Measurements from ENCODE around the gene PLD1. TPM values are rescaled to one million over a fixed set of nuclear protein-coding genes. Genes with fewer than 3 reads are reported as not detected.

PLD1 gene
- total RNA-seq, 1 donor from 2014 or later: 0.21 TPM

GRCh38 chr3:171658841-171659240 is 151.4 kb downstream of the PLD1 start:
- TF ChIP-seq EZH2 (IDR thresholded peaks at IDR 0.05) (no peak), EZH2phosphoT487 (IDR thresholded peaks at IDR 0.05) (no peak)
- TF ChIP-seq, protein P1, sequence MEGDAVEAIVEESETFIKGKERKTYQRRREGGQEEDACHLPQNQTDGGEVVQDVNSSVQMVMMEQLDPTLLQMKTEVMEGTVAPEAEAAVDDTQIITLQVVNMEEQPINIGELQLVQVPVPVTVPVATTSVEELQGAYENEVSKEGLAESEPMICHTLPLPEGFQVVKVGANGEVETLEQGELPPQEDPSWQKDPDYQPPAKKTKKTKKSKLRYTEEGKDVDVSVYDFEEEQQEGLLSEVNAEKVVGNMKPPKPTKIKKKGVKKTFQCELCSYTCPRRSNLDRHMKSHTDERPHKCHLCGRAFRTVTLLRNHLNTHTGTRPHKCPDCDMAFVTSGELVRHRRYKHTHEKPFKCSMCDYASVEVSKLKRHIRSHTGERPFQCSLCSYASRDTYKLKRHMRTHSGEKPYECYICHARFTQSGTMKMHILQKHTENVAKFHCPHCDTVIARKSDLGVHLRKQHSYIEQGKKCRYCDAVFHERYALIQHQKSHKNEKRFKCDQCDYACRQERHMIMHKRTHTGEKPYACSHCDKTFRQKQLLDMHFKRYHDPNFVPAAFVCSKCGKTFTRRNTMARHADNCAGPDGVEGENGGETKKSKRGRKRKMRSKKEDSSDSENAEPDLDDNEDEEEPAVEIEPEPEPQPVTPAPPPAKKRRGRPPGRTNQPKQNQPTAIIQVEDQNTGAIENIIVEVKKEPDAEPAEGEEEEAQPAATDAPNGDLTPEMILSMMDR (IDR thresholded peaks at IDR 0.05): no peak
- H3K4me2 ChIP-seq: no peak overlapping the region
- Mint-ChIP-seq H3K4me1 (no peaks in the 10 kb centered on the region), H3K27me3 (ENCODE audit: insufficient read depth, low read depth) (no peaks in the 10 kb centered on the region), H3K4me3 (no peak overlapping the region), H3K36me3 (no peaks in the 10 kb centered on the region), H3K27ac (no peak overlapping the region), H3K9me3 (no peaks in the 10 kb centered on the region)
- H3K36me3 ChIP-seq: no peaks in the 10 kb centered on the region
- H3K9ac ChIP-seq: no peak overlapping the region
- H3F3A ChIP-seq (ENCODE audit: low read depth): no peaks in the 10 kb centered on the region
- H3K9me3 ChIP-seq (ENCODE audit: low read depth): no peaks in the 10 kb centered on the region
- no peak overlapping the region for H3K27ac ChIP-seq
- H3K4me1 ChIP-seq: no peaks in the 10 kb centered on the region
- DNase-seq (ENCODE audit: low spot score): no peak
- no peaks in the 10 kb centered on the region for H4K20me1 ChIP-seq (ENCODE audit: low read depth)
- H2AFZ ChIP-seq (replicated peaks): no peak overlapping the region
- no peak overlapping the region for H3K4me3 ChIP-seq
- H3K27me3 ChIP-seq: no peaks in the 10 kb centered on the region
- H3K79me2 ChIP-seq (ENCODE audit: low read depth): no peaks in the 10 kb centered on the region

DNA sequence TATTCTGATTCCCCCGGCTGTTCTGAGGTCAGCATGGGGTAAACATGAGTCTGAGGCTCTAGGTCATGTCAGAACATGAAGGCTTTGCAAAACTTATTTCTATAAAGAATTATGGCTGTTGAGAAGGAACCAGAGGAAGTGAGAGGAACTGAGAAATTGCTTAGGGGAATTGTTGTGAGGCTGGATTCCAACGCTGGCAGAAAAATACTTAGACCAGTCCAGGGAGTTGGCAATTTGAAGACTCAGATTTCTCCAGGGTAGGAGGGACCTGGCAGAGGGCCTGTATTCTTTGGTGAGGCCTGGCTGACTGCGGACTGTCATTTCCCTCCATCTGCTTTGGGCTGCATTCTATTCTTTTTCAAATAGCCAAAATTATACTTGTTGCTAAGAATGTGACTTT is 155.5 kb downstream of the PLD1 start:
- Histone ChIP-seq H3K27me3 (no peaks in the 10 kb centered on the region), H3K9ac (no peak overlapping the region), H3K36me3 (no peaks in the 10 kb centered on the region), H3F3A (ENCODE audit: low read depth) (no peaks in the 10 kb centered on the region), H3K4me2 (no peak overlapping the region), H3K27ac (no peak overlapping the region), H3K4me1 (no peaks in the 10 kb centered on the region), H3K4me3 (no peak overlapping the region), H3K79me2 (ENCODE audit: low read depth) (no peaks in the 10 kb centered on the region), H2AFZ (replicated peaks) (peak overlapping the region; percentile 31), H4K20me1 (ENCODE audit: low read depth) (no peaks in the 10 kb centered on the region), H3K9me3 (ENCODE audit: low read depth) (no peaks in the 10 kb centered on the region)
- no peak for DNase-seq (ENCODE audit: low spot score)
- peak overlapping the region; percentile 19 for H3K27ac Mint-ChIP-seq
- no peaks in the 10 kb centered on the region for H3K4me1 Mint-ChIP-seq
- no peaks in the 10 kb centered on the region for H3K9me3 Mint-ChIP-seq
- H3K36me3 Mint-ChIP-seq: no peaks in the 10 kb centered on the region
- no peak for TF ChIP-seq EZH2 (IDR thresholded peaks at IDR 0.05)
- TF ChIP-seq, protein P1 (IDR thresholded peaks at IDR 0.05): no peak
- TF ChIP-seq EZH2phosphoT487 (IDR thresholded peaks at IDR 0.05): no peak
- no peaks in the 10 kb centered on the region for H3K27me3 Mint-ChIP-seq (ENCODE audit: insufficient read depth, low read depth)
- no peak overlapping the region for H3K4me3 Mint-ChIP-seq

DNA sequence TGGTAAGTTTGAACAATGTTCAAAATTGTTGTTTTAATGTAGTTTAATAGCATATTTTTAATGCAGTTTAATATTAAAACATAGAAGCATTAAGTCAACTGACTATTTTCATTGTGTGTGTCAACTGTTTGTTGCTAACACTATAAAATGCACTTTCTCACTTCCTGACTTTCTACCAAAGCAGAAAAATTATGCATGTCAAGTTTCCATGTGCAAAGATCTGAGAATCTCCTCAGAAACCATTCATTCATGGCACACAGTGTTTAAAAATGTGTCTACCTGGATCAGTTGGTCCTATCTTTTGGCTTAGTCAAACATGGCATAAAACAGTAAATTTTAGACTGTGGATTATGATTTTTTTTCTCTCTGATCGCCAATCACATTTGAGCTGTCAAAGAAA is 156.0 kb downstream of the PLD1 start:
- H3K4me3 Mint-ChIP-seq: no peak overlapping the region
- no peak overlapping the region for H3K27ac Mint-ChIP-seq
- Histone ChIP-seq H3K9me3 (ENCODE audit: low read depth) (no peaks in the 10 kb centered on the region), H2AFZ (replicated peaks) (peak overlapping the region; percentile 31), H3K36me3 (no peaks in the 10 kb centered on the region), H3K27me3 (no peaks in the 10 kb centered on the region), H3K9ac (no peak overlapping the region), H3K4me3 (no peak overlapping the region), H3K4me1 (no peaks in the 10 kb centered on the region), H3K79me2 (ENCODE audit: low read depth) (no peaks in the 10 kb centered on the region), H3F3A (ENCODE audit: low read depth) (no peaks in the 10 kb centered on the region), H3K27ac (no peak overlapping the region), H4K20me1 (ENCODE audit: low read depth) (no peaks in the 10 kb centered on the region), H3K4me2 (no peak overlapping the region)
- H3K36me3 Mint-ChIP-seq: no peaks in the 10 kb centered on the region
- no peaks in the 10 kb centered on the region for H3K4me1 Mint-ChIP-seq
- no peaks in the 10 kb centered on the region for H3K9me3 Mint-ChIP-seq
- TF ChIP-seq EZH2 (IDR thresholded peaks at IDR 0.05) (no peak), EZH2phosphoT487 (IDR thresholded peaks at IDR 0.05) (no peak)
- TF ChIP-seq, protein P1 (IDR thresholded peaks at IDR 0.05): no peak
- H3K27me3 Mint-ChIP-seq (ENCODE audit: insufficient read depth, low read depth): no peaks in the 10 kb centered on the region
- DNase-seq (ENCODE audit: low spot score): no peak
